AG04449 (cell line): ENCODE results near the gene TGFBR3.

Experiments
- CTCF ChIA-PET: fragments of 350-600 bp; formaldehyde crosslinking; extraction: SDS; loops from one replicate; lab custom pipeline; 2021; ENCODE audit warnings: antibody characterized with exemption; lab: Yijun Ruan, JAX
- POLR2A ChIA-PET: fragments of 400-600, 350-600 bp; formaldehyde crosslinking; extraction: SDS; loops from one replicate; lab custom pipeline; 2020; ENCODE audit warnings: antibody characterized with exemption, inconsistent platforms; lab: Yijun Ruan, JAX
- DNase-seq: peaks from one replicate; pipeline ENCODE4 v3.0.0-alpha.2; 2010; ENCODE audit warnings: low read depth, low spot score
- H3K4me3 ChIP-seq: 2 replicates; pipeline ENCODE4 v1.5.1; 2011; ENCODE audit warnings: low read depth, mild to moderate bottlenecking, control low read depth, low read length
- CTCF ChIP-seq: IDR thresholded peaks from one replicate; pipeline ENCODE4 v1.5.1; 2011; ENCODE audit warnings: mild to moderate bottlenecking, moderate library complexity, low read length, control low read depth, inconsistent platforms; ENCODE audit not compliant: insufficient read depth; ENCODE audit errors: missing control alignments

The TGFBR3 gene

GRCh38 chr1:91851130-91852010 lies 34.6 kb downstream of the TGFBR3 start:
- DNase-seq = no peak
- TF ChIP-seq CTCF = no peak
- ChIA-PET CTCF (interaction anchor here (0.8 to 1.9 kb wide), 5 partner anchors 10 to 339 kb away, joined by 3 to 7 read pairs (median 4); no protein-coding TSS in a partner anchor), POLR2A (no interaction called here)
- H3K4me3 ChIP-seq = no peak overlapping the region

- POLR2A ChIA-PET = no interaction called here
Observed at GRCh38 chr1:91850708-91851107, 35.2 kb downstream of the TGFBR3 start.

GRCh38 chr1:91847851-91848250 lies 38.1 kb downstream of the TGFBR3 start:
- no peak for TF ChIP-seq CTCF
- no peak overlapping the region for H3K4me3 ChIP-seq
- no peak for DNase-seq
- CTCF ChIA-PET = interaction anchor here (0.9 to 1.7 kb wide), 5 partner anchors 9 to 336 kb away, joined by 3 to 7 read pairs (median 4); no protein-coding TSS in a partner anchor
- POLR2A ChIA-PET = no interaction called here

More at GRCh38 chr1:91850708-91851107, 35.2 kb downstream of the TGFBR3 start:
- CTCF ChIA-PET = interaction anchor here (1.0 to 1.9 kb wide), 2 partner anchors 9 to 14 kb away, joined by 4 read pairs; no protein-coding TSS in a partner anchor
- H3K4me3 ChIP-seq = no peak overlapping the region
- no peak for TF ChIP-seq CTCF
- DNase-seq = no peak

GRCh38 chr1:91846639-91847013 lies 39.3 kb downstream of the TGFBR3 start:
- CTCF ChIA-PET = interaction anchor here (1.3 to 2.0 kb wide), 5 partner anchors 9 to 334 kb away, joined by 4 to 8 read pairs (median 6); no protein-coding TSS in a partner anchor

GRCh38 chr1:91846007-91846638 lies 39.8 kb downstream of the TGFBR3 start:
- no peak for DNase-seq
- TF ChIP-seq CTCF = no peak
- ChIA-PET POLR2A (interaction anchor here (0.6 to 1.8 kb wide), 2 partner anchors 40 to 49 kb away, joined by 3 to 5 read pairs; partner anchors contain the start of gene TGFBR3), CTCF (interaction anchor here (0.8 to 2.0 kb wide), 7 partner anchors 9 to 333 kb away, joined by 3 to 8 read pairs (median 6); no protein-coding TSS in a partner anchor)
- no peak overlapping the region for H3K4me3 ChIP-seq

More at GRCh38 chr1:91846639-91847013, 39.3 kb downstream of the TGFBR3 start:
- no peak for TF ChIP-seq CTCF
- no peak overlapping the region for H3K4me3 ChIP-seq
- POLR2A ChIA-PET = interaction anchor here (1.8 kb wide), 1 partner anchor 39 kb away, joined by 5 read pairs; the partner anchor contains the start of gene TGFBR3
- no peak for DNase-seq
